K562 (cell line): Measurements from ENCODE around the gene AJAP1.

Experiments
- ATF1 ChIP-seq, 2 experiments: fragments of 450-650 bp in 1 of 2; IDR thresholded peaks; 2 replicates each; pipeline ENCODE4 v1.6.1; 2016; ENCODE audit warnings: missing compliant biosample characterization in 1 of 2, missing genetic modification characterization in 1 of 2
- CBX5 ChIP-seq: IDR thresholded peaks from 2 replicates; pipeline ENCODE4 v1.6.1; 2014; ENCODE audit warnings: low read depth, borderline replicate concordance
- EP300 ChIP-seq: IDR thresholded peaks from 2 replicates; pipeline ENCODE4 v1.6.1; 2012; ENCODE audit warnings: low read length, improper control_type of control experiment
- FOS ChIP-seq: IDR thresholded peaks from 3 replicates; pipeline ENCODE4 v1.6.1; 2011; ENCODE audit not compliant: insufficient read length; ENCODE audit errors: extremely low read depth
- MBD2 ChIP-seq: sonication (generic); IDR thresholded peaks from 2 replicates; pipeline ENCODE4 v1.6.1; 2016; ENCODE audit warnings: low read depth, borderline replicate concordance
- NCOA1 ChIP-seq: fragments of 450-650 bp; IDR thresholded peaks from 2 replicates; pipeline ENCODE4 v1.6.1; 2016; ENCODE audit warnings: low read depth
- RBBP5 ChIP-seq: fragments of 200-600 bp; sonication (generic); IDR thresholded peaks from 2 replicates; pipeline ENCODE4 v1.6.1; 2012; ENCODE audit warnings: borderline replicate concordance, mild to moderate bottlenecking, low read length, control low read depth, inconsistent platforms; ENCODE audit not compliant: insufficient read depth, poor library complexity, severe bottlenecking
- TAF1 ChIP-seq: IDR thresholded peaks from 2 replicates; pipeline ENCODE4 v1.6.1; 2011; ENCODE audit warnings: mild to moderate bottlenecking, low read length, moderate library complexity; ENCODE audit not compliant: insufficient read depth, control insufficient read depth, severe bottlenecking; ENCODE audit errors: extremely low read depth
- TF ChIP-seq, protein P1 (sequence below), 3 experiments: IDR thresholded peaks in 2 of 3; conservative IDR thresholded peaks in 1 of 3; 2 replicates each; pipeline ENCODE4 v1.5.1; 2011 to 2012; ENCODE audit warnings: low read length in 3 of 3, mild to moderate bottlenecking in 3 of 3, control low read depth in 2 of 3, improper control_type of control experiment in 1 of 3, inconsistent platforms in 1 of 3, low read depth in 1 of 3, mixed read lengths in 1 of 3, moderate library complexity in 1 of 3; ENCODE audit not compliant: insufficient read depth in 2 of 3
- TF ChIP-seq, protein P2 (sequence below): fragments of 250-450 bp; sonication (Bioruptor Pico); IDR thresholded peaks from 2 replicates; pipeline ENCODE4 v1.8.0; 2021; ENCODE audit warnings: moderate library complexity, mild to moderate bottlenecking, inconsistent platforms

GRCh38 chr1:4724695-4725250 is 70.4 kb downstream of the AJAP1 start:
- TF ChIP-seq MBD2, result no peak
- no peak for TF ChIP-seq TAF1
- TF ChIP-seq, protein P1, sequence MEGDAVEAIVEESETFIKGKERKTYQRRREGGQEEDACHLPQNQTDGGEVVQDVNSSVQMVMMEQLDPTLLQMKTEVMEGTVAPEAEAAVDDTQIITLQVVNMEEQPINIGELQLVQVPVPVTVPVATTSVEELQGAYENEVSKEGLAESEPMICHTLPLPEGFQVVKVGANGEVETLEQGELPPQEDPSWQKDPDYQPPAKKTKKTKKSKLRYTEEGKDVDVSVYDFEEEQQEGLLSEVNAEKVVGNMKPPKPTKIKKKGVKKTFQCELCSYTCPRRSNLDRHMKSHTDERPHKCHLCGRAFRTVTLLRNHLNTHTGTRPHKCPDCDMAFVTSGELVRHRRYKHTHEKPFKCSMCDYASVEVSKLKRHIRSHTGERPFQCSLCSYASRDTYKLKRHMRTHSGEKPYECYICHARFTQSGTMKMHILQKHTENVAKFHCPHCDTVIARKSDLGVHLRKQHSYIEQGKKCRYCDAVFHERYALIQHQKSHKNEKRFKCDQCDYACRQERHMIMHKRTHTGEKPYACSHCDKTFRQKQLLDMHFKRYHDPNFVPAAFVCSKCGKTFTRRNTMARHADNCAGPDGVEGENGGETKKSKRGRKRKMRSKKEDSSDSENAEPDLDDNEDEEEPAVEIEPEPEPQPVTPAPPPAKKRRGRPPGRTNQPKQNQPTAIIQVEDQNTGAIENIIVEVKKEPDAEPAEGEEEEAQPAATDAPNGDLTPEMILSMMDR (IDR thresholded peaks at IDR 0.05 in 2 of 3, conservative IDR thresholded peaks at IDR 0.05 in 1 of 3; ENCODE audit: insufficient read depth in 2 of 3, low read depth in 1 of 3, low read length in 3 of 3), result no peak
- no peak for TF ChIP-seq EP300
- TF ChIP-seq, protein P2, sequence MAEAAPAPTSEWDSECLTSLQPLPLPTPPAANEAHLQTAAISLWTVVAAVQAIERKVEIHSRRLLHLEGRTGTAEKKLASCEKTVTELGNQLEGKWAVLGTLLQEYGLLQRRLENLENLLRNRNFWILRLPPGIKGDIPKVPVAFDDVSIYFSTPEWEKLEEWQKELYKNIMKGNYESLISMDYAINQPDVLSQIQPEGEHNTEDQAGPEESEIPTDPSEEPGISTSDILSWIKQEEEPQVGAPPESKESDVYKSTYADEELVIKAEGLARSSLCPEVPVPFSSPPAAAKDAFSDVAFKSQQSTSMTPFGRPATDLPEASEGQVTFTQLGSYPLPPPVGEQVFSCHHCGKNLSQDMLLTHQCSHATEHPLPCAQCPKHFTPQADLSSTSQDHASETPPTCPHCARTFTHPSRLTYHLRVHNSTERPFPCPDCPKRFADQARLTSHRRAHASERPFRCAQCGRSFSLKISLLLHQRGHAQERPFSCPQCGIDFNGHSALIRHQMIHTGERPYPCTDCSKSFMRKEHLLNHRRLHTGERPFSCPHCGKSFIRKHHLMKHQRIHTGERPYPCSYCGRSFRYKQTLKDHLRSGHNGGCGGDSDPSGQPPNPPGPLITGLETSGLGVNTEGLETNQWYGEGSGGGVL, result no peak
- no peak for TF ChIP-seq ATF1 (CRISPR knock-in tag; IDR thresholded peaks at IDR 0.05)
- no peak for TF ChIP-seq ATF1 (tag; IDR thresholded peaks at IDR 0.05)
- TF ChIP-seq RBBP5, result no peak
- TF ChIP-seq NCOA1, result no peak
- TF ChIP-seq FOS, result no peak
- TF ChIP-seq CBX5, result no peak
